Lower leg skin (tissue), 4 donors: ENCODE results near the gene ATP7B. TPM values are rescaled to one million over a fixed set of nuclear protein-coding genes. Genes with fewer than 3 reads are reported as not detected.
"Not testable (repeated sequence)": the region's sequence is repeated elsewhere in the genome, so short reads cannot be mapped to it uniquely, and the experiment has no call there.

Experiments used
- DNase-seq, 2 donors: peaks; one replicate each; pipeline ENCODE4 v3.0.0-alpha.2; 2019; ENCODE audit warnings: low spot score in 2 of 2
- H3K4me3 ChIP-seq: fragments of 200-600 bp; sonication (generic); 2 replicates; pipeline ENCODE4 v1.5.1; 2017; ENCODE audit warnings: mild to moderate bottlenecking, low read depth; ENCODE audit not compliant: poor library complexity, severe bottlenecking
- POLR2A ChIP-seq, 2 donors: fragments of 450-650 bp; IDR thresholded peaks; one replicate each; pipeline ENCODE4 v1.6.1; 2016 to 2017; ENCODE audit warnings: antibody characterized with exemption in 2 of 2, mild to moderate bottlenecking in 1 of 2, moderate library complexity in 1 of 2
- WGBS, 2 donors: methylation state at CpG; one replicate each; pipeline ENCODE4 v1.1.5; 2018; 5-methylcytosine and 5-hydroxymethylcytosine counted together
- intact Hi-C: fragments of 100-400 bp; cut with DNase I; formaldehyde crosslinking; loops from one replicate; pipeline ENCODE4 v1.15.0; 2023; ENCODE audit warnings: low total_unique reads
- total RNA-seq, 4 donors: library from RNA; depleted of rRNA; stranded (reverse); fragments of >200 nt; gene quantifications; one replicate each; pipeline ENCODE4 v1.1.0, GENCODE V29; 2016
- TF ChIP-seq, protein P1 (sequence below), 3 donors: fragments of 450-650 bp; IDR thresholded peaks; one replicate each; pipeline ENCODE4 v1.5.1; 2016; ENCODE audit warnings: antibody characterized with exemption in 3 of 3, mild to moderate bottlenecking in 3 of 3, moderate library complexity in 2 of 3

ATP7B gene
- total RNA-seq, 4 donors from 2014 or later: 2.6 to 6.1 (median 4.0) TPM

DNA sequence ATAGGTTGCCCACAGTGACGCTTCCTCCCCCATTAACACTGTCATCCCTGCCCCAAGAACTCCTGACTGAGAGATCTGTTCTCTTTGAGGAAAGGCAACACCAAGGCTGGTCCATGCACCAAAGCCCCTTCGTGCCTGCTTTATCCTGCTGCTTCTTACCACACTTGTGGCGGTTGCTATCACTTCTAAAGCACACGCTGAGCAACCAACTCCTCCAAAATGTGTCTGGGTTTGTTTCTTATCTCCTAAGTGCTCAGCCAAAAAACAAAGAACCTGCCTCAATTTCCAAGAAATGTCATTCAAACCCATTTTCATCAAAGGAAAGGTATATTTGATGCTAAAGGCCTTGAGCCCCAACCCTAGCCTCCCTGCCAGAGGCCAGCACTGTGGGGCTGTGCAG is 14.6 kb downstream of the ATP7B start:
- TF ChIP-seq, protein P1, sequence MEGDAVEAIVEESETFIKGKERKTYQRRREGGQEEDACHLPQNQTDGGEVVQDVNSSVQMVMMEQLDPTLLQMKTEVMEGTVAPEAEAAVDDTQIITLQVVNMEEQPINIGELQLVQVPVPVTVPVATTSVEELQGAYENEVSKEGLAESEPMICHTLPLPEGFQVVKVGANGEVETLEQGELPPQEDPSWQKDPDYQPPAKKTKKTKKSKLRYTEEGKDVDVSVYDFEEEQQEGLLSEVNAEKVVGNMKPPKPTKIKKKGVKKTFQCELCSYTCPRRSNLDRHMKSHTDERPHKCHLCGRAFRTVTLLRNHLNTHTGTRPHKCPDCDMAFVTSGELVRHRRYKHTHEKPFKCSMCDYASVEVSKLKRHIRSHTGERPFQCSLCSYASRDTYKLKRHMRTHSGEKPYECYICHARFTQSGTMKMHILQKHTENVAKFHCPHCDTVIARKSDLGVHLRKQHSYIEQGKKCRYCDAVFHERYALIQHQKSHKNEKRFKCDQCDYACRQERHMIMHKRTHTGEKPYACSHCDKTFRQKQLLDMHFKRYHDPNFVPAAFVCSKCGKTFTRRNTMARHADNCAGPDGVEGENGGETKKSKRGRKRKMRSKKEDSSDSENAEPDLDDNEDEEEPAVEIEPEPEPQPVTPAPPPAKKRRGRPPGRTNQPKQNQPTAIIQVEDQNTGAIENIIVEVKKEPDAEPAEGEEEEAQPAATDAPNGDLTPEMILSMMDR (IDR thresholded peaks at IDR 0.05): no peak
- TF ChIP-seq POLR2A (IDR thresholded peaks at IDR 0.05): no peak
- intact Hi-C loops: loop anchor here (5.0 kb wide), 1 partner anchor 131 kb away; the partner anchor contains the start of gene NEK5
- no peak for DNase-seq
- WGBS, 2 donors: 91 to 92% methylated on average over 4 of the region's 4 CpGs
- no peak overlapping the region for H3K4me3 ChIP-seq

DNA sequence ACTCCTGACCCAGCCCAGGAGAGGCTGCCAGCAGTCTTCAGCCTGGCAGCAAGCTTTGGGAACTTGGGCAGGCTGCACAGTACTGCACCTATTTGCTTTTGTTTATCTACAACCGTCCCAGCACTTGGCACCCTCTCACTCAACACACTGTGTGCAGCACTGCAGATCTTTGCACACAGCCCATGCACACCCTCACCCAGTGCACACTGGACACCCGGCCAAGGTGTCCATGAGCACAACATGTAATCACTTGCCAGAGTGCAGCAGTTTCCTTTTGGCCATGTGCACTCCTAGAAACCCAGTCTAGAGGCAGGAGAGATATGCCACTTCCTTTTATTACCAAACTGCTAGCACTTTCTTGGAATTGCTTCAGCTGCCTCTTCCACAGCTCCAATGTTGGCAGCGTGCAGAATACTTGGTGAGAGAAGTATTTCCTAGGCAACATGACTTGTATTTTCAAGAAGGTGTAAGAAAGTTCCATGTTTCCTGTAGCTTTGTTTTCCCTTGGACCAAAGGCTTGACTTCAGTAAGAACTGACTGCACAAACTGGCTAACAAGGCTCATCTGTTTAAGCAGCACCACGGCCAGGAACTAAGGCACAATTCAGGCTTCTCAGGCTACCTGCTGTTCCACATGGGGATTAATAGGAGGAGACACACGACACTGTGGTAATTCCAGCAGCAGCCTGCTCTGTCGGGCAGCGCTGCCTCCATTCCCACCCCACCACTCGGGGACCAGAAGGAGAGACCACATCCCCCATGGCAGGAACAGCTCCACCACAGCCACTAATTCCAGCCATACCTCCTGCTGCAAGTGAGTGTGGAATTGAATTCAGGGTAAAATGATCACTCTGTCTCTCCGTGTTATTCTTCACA is 15.3 kb downstream of the ATP7B start:
- TF ChIP-seq, protein P1 (IDR thresholded peaks at IDR 0.05): no peak
- TF ChIP-seq POLR2A (IDR thresholded peaks at IDR 0.05): no peak
- 14 to 27% methylated on average over 9 of the region's 9 CpGs for WGBS, 2 donors
- intact Hi-C loops: loop anchor here (5.0 kb wide), 1 partner anchor 131 kb away; the partner anchor contains the start of gene NEK5
- DNase-seq: no peak
- H3K4me3 ChIP-seq: no peak overlapping the region

DNA sequence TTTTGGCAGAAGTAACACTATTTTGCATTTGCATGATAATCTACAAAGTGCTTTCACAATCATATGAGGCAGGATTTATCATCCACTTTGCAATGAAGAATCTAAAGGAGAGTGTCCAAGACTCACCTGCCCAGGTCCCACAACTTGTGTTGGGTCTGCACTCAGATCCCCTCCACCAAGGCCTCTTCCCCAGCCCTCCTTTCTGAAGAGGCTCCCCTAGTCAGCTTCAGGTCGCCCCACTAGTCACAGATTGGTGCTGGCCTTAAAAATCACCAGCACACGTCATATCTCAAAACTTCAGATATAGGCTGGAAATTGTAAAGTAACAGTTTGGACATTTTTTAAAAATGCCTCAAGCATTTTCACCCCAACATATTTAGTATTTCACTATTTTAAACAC is 17.5 kb downstream of the ATP7B start:
- no peak overlapping the region for H3K4me3 ChIP-seq
- no peak for DNase-seq
- intact Hi-C loops: no loop called here
- 93% methylated on average over 2 of the region's 2 CpGs for WGBS, 2 donors
- TF ChIP-seq, protein P1 (IDR thresholded peaks at IDR 0.05): no peak
- no peak for TF ChIP-seq POLR2A (IDR thresholded peaks at IDR 0.05)

DNA sequence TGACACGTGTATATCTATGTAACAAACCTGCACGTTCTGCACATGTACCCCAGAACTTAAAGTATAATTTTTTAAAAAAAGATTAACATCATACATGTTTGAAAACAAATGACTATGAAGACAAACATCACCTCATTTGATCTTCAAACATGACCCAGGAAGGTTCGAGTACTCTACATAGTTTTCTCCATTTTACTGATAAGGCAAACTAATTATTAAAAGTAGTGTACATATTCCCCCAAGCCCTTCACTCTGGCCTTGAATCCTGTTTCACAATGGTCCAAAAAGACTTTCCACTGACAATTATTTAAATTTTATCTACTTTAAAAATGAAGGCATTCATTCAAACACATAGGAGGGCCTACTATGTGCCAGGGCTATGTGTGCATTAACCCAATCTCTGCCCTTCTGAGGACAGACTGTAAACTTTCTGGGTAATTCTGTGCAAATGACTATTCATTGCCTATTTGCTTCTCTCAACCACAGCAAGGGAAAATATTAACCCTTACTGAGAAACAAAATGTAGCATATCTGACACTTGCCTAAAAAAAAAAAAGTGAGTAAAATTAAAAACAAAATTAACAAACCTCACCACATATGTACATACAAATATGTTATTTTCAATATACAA is 22.1 kb downstream of the ATP7B start:
- WGBS, 2 donors: 94 to 96% methylated on average over 3 of the region's 3 CpGs
- H3K4me3 ChIP-seq: no peak overlapping the region
- TF ChIP-seq POLR2A (IDR thresholded peaks at IDR 0.05): no peak
- TF ChIP-seq, protein P1 (IDR thresholded peaks at IDR 0.05): no peak
- no peak for DNase-seq
- intact Hi-C loops: no loop called here

DNA sequence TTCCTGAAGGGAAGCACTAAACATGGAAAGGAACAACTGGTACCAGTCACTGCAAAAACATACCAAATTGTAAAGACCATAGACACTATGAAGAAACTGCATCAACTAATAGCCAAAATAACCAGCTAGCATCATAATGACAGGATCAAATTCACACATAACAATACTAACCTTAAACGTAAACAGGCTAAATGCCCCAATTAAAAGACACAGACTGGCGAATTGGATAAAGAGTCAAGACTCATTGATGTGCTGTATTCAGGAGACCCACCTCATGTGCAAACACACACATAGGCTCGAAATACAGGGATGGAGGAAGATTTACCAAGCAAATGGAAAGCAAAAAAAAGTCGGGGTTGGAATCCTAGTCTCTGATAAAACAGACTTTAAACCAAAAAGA is 26.3 kb downstream of the ATP7B start:
- intact Hi-C loops, H3K4me3 ChIP-seq, DNase-seq: not testable (repeated sequence)
- WGBS, 2 donors: 88 to 90% methylated on average over 4 of the region's 4 CpGs

DNA sequence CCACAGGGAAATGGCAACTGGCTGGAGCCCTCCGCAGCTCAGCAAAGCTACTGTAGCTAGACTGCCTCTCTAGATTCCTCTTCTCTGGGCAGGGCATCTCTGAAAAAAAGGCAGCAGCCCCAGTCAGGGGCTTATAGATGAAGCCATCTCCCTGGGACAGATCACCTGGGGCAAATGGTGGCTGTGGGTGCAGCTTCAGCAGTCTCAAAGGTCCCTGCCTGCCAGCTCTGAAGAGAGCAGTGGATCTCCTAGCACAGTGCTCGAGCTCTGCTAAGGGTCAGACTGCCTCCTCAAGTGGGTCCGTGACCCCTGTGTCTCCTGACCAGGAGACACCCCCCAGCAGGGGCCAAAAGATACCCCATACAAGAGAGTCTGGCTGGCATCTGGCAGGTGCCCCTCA is 28.0 kb downstream of the ATP7B start:
- WGBS, 2 donors: 93 to 97% methylated on average over 3 of the region's 3 CpGs
- DNase-seq, H3K4me3 ChIP-seq, intact Hi-C loops: not testable (repeated sequence)
